ENCODE results near the gene DBH. TPM values are rescaled to one million over a fixed set of nuclear protein-coding genes. Genes with fewer than 3 reads are reported as not detected.

DBH gene
- total RNA-seq, 1 experiment from 2014 or later: not detected

- TF ChIP-seq EZH2phosphoT487 (IDR thresholded peaks at IDR 0.05; ENCODE audit: borderline replicate concordance): no peak
- no peak for TF ChIP-seq TCF7L2 (IDR thresholded peaks at IDR 0.05; ENCODE audit: borderline replicate concordance, extremely low read depth, insufficient read depth, insufficient read length)
- no peak for TF ChIP-seq ATF3 (IDR thresholded peaks at IDR 0.05)
- no peak for TF ChIP-seq SRF (IDR thresholded peaks at IDR 0.05; ENCODE audit: low read depth)
- no peak for TF ChIP-seq ZNF274 (IDR thresholded peaks at IDR 0.05; ENCODE audit: low read depth, low read length)
- TF ChIP-seq RAD21 (IDR thresholded peaks at IDR 0.05; ENCODE audit: low read depth): no peak
- no peak for TF ChIP-seq JUND (IDR thresholded peaks at IDR 0.05)
- TF ChIP-seq SIN3A (IDR thresholded peaks at IDR 0.05; ENCODE audit: low read depth): no peak
These were observed 16.4 kb upstream of the DBH start (continued) for GRCh38 chr9:133619791-133620190.

GRCh38 chr9:133621725-133622267 is 14.4 kb upstream of the DBH start:
- Histone ChIP-seq H3K36me3 (ENCODE audit: control insufficient read depth in 1 of 2, insufficient read depth in 2 of 2, low read length in 2 of 2) (no peaks in the 10 kb centered on the region), H3K4me1 (ENCODE audit: control insufficient read depth in 1 of 2, insufficient read depth in 2 of 2, low read length in 2 of 2) (no peaks in the 10 kb centered on the region), H3K9me2 (ENCODE audit: insufficient read depth) (no peaks in the 10 kb centered on the region), H2AFZ (ENCODE audit: low read depth, low read length, poor library complexity, severe bottlenecking) (no peak overlapping the region), H3K27me3 (ENCODE audit: insufficient read depth, low read length) (peaks cover 62% of the 10 kb centered on the region), H4K20me1 (ENCODE audit: insufficient read depth) (no peaks in the 10 kb centered on the region), H3K79me2 (ENCODE audit: insufficient read depth, low read length) (no peaks in the 10 kb centered on the region), H3K4me3 (replicated peaks in 1 of 2; ENCODE audit: low read depth in 1 of 2, low read length in 2 of 2) (no peak overlapping the region), H3K4me2 (ENCODE audit: low read length) (no peak overlapping the region), H3K9ac (ENCODE audit: low read length) (no peak overlapping the region), H3K9me3 (ENCODE audit: control insufficient read depth in 1 of 2, insufficient read depth in 1 of 2, low read depth in 1 of 2, low read length in 2 of 2) (no peaks in the 10 kb centered on the region), H3K27ac (ENCODE audit: low read depth, low read length) (no peak overlapping the region)
- CTCF ChIA-PET: no interaction called here
- ATAC-seq: no peak
- POLR2A ChIA-PET: no interaction called here
- no peak for DNase-seq (ENCODE audit: low read depth, low spot score)
- RAD21 ChIA-PET (ENCODE audit: low non-redundant PET in 1 of 2, low total read pairs in 2 of 2, uncharacterized antibody in 2 of 2, unreplicated experiment in 2 of 2): no interaction called here
- no TSS peak for BruUV-seq (replicated peaks)
- intact Hi-C loops (cut with micrococcal nuclease): no loop called here
- TF ChIP-seq ELF1 (IDR thresholded peaks at IDR 0.05; ENCODE audit: borderline replicate concordance, low read depth): no peak
- TF ChIP-seq ZFX (IDR thresholded peaks at IDR 0.05): no peak
- TF ChIP-seq POLR2A (IDR thresholded peaks at IDR 0.05; ENCODE audit: borderline replicate concordance, extremely low read depth, insufficient read depth, insufficient read length): no peak
- no peak for TF ChIP-seq POLR2AphosphoS5 (IDR thresholded peaks at IDR 0.05; ENCODE audit: low read depth, low read length)
- no peak for TF ChIP-seq MAX (IDR thresholded peaks at IDR 0.05)
- TF ChIP-seq, protein P1, sequence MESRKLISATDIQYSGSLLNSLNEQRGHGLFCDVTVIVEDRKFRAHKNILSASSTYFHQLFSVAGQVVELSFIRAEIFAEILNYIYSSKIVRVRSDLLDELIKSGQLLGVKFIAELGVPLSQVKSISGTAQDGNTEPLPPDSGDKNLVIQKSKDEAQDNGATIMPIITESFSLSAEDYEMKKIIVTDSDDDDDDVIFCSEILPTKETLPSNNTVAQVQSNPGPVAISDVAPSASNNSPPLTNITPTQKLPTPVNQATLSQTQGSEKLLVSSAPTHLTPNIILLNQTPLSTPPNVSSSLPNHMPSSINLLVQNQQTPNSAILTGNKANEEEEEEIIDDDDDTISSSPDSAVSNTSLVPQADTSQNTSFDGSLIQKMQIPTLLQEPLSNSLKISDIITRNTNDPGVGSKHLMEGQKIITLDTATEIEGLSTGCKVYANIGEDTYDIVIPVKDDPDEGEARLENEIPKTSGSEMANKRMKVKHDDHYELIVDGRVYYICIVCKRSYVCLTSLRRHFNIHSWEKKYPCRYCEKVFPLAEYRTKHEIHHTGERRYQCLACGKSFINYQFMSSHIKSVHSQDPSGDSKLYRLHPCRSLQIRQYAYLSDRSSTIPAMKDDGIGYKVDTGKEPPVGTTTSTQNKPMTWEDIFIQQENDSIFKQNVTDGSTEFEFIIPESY (IDR thresholded peaks at IDR 0.05; ENCODE audit: extremely low read depth, insufficient replicate concordance, low read length): no peak
- TF ChIP-seq FOSL1 (IDR thresholded peaks at IDR 0.05; ENCODE audit: low read depth): no peak
- TF ChIP-seq RAD21 (IDR thresholded peaks at IDR 0.05; ENCODE audit: low read depth): no peak
- no peak for TF ChIP-seq EGR1 (IDR thresholded peaks at IDR 0.05; ENCODE audit: low read depth)
- no peak for TF ChIP-seq CEBPB (IDR thresholded peaks at IDR 0.05; ENCODE audit: low read depth)
- TF ChIP-seq ZNF274 (IDR thresholded peaks at IDR 0.05; ENCODE audit: low read depth, low read length): no peak
- TF ChIP-seq EZH2 (IDR thresholded peaks at IDR 0.05): no peak
- TF ChIP-seq ATF3 (IDR thresholded peaks at IDR 0.05): no peak
- TF ChIP-seq JUND (IDR thresholded peaks at IDR 0.05): no peak
- no peak for TF ChIP-seq YY1 (IDR thresholded peaks at IDR 0.05; ENCODE audit: extremely low read depth, insufficient replicate concordance, low read depth, low read length)
- TF ChIP-seq CBX3 (IDR thresholded peaks at IDR 0.05; ENCODE audit: low read depth): no peak
- TF ChIP-seq REST (IDR thresholded peaks at IDR 0.05; ENCODE audit: low read depth): no peak
- TF ChIP-seq SRF (IDR thresholded peaks at IDR 0.05; ENCODE audit: low read depth): no peak
- no peak for TF ChIP-seq SP1 (IDR thresholded peaks at IDR 0.05; ENCODE audit: low read depth)
